Effector CD4-positive, alpha-beta T cell (primary cell): Measurements from ENCODE around the gene EIF1.

Experiments
- DNase-seq: peaks from one replicate; pipeline ENCODE4 v3.0.0-alpha.2; 2020

Gene EIF1

GRCh38 chr17:41705271-41705991 is 16.7 kb downstream of the EIF1 start:
- DNase-seq: no peak

GRCh38 chr17:41707803-41708669 is 19.4 kb downstream of the EIF1 start:
- no peak for DNase-seq

- DNase-seq: no peak
These were observed 21.9 kb downstream of the EIF1 start for GRCh38 chr17:41710472-41711090.

GRCh38 chr17:41711669-41712400 is 23.1 kb downstream of the EIF1 start, which contains the start of gene GAST:
Gene GAST, plus strand, starts transcription at chr17:41712331. Its CDS starts 3,106 bp downstream, at chr17:41715437.
- no peak for DNase-seq

- no peak for DNase-seq
These were observed 29.0 kb downstream of the EIF1 start for GRCh38 chr17:41717408-41718286.

GRCh38 chr17:41718287-41718645 is 29.6 kb downstream of the EIF1 start:
- DNase-seq: no peak

GRCh38 chr17:41722231-41722630 is 33.5 kb downstream of the EIF1 start:
- no peak for DNase-seq

GRCh38 chr17:41723801-41724475 is 35.3 kb downstream of the EIF1 start:
- DNase-seq: no peak

GRCh38 chr17:41724476-41725050 is 35.9 kb downstream of the EIF1 start:
- no peak for DNase-seq

- no peak for DNase-seq
These were observed 36.4 kb downstream of the EIF1 start for GRCh38 chr17:41725134-41725533.

- DNase-seq: no peak
These were observed 39.4 kb downstream of the EIF1 start for GRCh38 chr17:41728056-41728455.

- no peak for DNase-seq
These were observed 41.8 kb downstream of the EIF1 start for GRCh38 chr17:41730479-41730878.

GRCh38 chr17:41731836-41732235 is 43.2 kb downstream of the EIF1 start:
- no peak for DNase-seq

- no peak for DNase-seq
These were observed 44.9 kb downstream of the EIF1 start for GRCh38 chr17:41733348-41734138.

GRCh38 chr17:41734139-41734948 is 45.7 kb downstream of the EIF1 start, which contains the start of gene HAP1:
Gene HAP1, minus strand, starts transcription at chr17:41734643. Its CDS starts 9 bp downstream, at chr17:41734634.
- DNase-seq: no peak

- no peak for DNase-seq
These were observed 46.2 kb downstream of the EIF1 start for GRCh38 chr17:41734949-41735313.

GRCh38 chr17:41735744-41736143 is 47.1 kb downstream of the EIF1 start:
- DNase-seq: no peak

GRCh38 chr17:41736983-41737679 is 48.4 kb downstream of the EIF1 start:
- no peak for DNase-seq

GRCh38 chr17:41737680-41738023 is 49.0 kb downstream of the EIF1 start:
- no peak for DNase-seq
